ENCODE results near the gene OR6C2.
"Not testable (repeated sequence)": the region's sequence is repeated elsewhere in the genome, so short reads cannot be mapped to it uniquely, and the experiment has no call there.

OR6C2 gene

GRCh38 chr12:55479136-55479535 lies 35.3 kb downstream of the OR6C2 start:
- DNase-seq, result not testable (repeated sequence)

- not testable (repeated sequence) for DNase-seq
These were observed 40.4 kb downstream of the OR6C2 start for GRCh38 chr12:55484284-55484683.

- no peak for DNase-seq
These were observed 48.2 kb downstream of the OR6C2 start, which contains the start of gene OR6C68 for GRCh38 chr12:55492078-55492477. TSS of gene OR6C68 (plus strand) at chr12:55492378. CDS start at chr12:55492378, 0 bp downstream.

GRCh38 chr12:55495490-55495889 lies 51.6 kb downstream of the OR6C2 start:
- DNase-seq, result no peak

- DNase-seq, result no peak
These were observed 55.4 kb downstream of the OR6C2 start for GRCh38 chr12:55499231-55499630.

GRCh38 chr12:55499810-55500252 lies 56.0 kb downstream of the OR6C2 start:
- no peak for DNase-seq

GRCh38 chr12:55501601-55502000 lies 57.7 kb downstream of the OR6C2 start:
- DNase-seq, result no peak
